Heart right ventricle (tissue), 16 donors: ENCODE results near the gene COMT. TPM values are rescaled to one million over a fixed set of nuclear protein-coding genes. Genes with fewer than 3 reads are reported as not detected.

Experiments
- ATAC-seq, 8 donors: fragments of 200-7000 bp; cut with Tn5 transposase; one replicate each; pipeline ENCODE4 v1.9.1; 2020; ENCODE audit warnings: mild to moderate bottlenecking in 8 of 8, moderate library complexity in 8 of 8, moderate number of reproducible peaks in 1 of 8
- DNase-seq, 2 donors: peaks; one replicate each; pipeline ENCODE4 v3.0.0-alpha.2; 2020
- H3K27ac ChIP-seq, 10 donors: fragments of 200-600 bp; sonication (generic) in 2 of 10; one replicate each; pipeline versions ENCODE4 v1.5.0 to v1.8.0; 2020 to 2022; ENCODE audit warnings: mild to moderate bottlenecking in 3 of 10
- H3K27me3 ChIP-seq, 7 donors: fragments of 200-600 bp; one replicate each; pipeline ENCODE4 v1.8.0; 2021 to 2022; ENCODE audit warnings: mild to moderate bottlenecking in 2 of 7
- H3K36me3 ChIP-seq, 9 donors: fragments of 200-600 bp; sonication (generic) in 1 of 9; one replicate each; pipeline versions ENCODE4 v1.5.0 to v1.8.0; 2020 to 2022; ENCODE audit warnings: mild to moderate bottlenecking in 2 of 9
- H3K4me1 ChIP-seq, 9 donors: fragments of 200-600 bp; sonication (generic) in 1 of 9; one replicate each; pipeline versions ENCODE4 v1.5.0 to v1.8.0; 2020 to 2022; ENCODE audit warnings: mild to moderate bottlenecking in 4 of 9
- H3K4me3 ChIP-seq, 10 donors: fragments of 200-600 bp; sonication (generic) in 2 of 10; one replicate each; pipeline versions ENCODE4 v1.5.0 to v1.8.0; 2020 to 2022; ENCODE audit warnings: mild to moderate bottlenecking in 7 of 10, moderate library complexity in 2 of 10
- H3K9me3 ChIP-seq, 11 donors: fragments of 200-600 bp in 10 of 11; sonication (generic) in 2 of 11; one replicate each; pipeline versions ENCODE4 v1.5.0 to v1.8.0; 2013 to 2022; ENCODE audit warnings: mild to moderate bottlenecking in 2 of 11, control low read depth in 1 of 11, moderate library complexity in 1 of 11
- WGBS, 2 donors: extraction: QIAGEN DNeasy Blood & Tissue Kit; methylation state at CpG; one replicate each; pipeline ENCODE4 v1.1.7; 2013; ENCODE audit warnings: inconsistent platforms in 1 of 2; 5-methylcytosine and 5-hydroxymethylcytosine counted together
- intact Hi-C, 10 donors: fragments of 100-400 bp; cut with DNase I; formaldehyde crosslinking; loops; one replicate each; pipeline versions ENCODE4 v1.11.1 to v1.14.2; 2022
- polyA plus RNA-seq, 2 donors: library from polyadenylated mRNA; stranded (reverse); fragments of 200-250 nt; gene quantifications; one replicate each; pipeline ENCODE4 v1.2.3, GENCODE V29; 2013
- total RNA-seq, 10 donors: library from RNA; stranded (reverse); fragmentation: NEBNext Ultra II Directional in 3 of 10; extraction: Animal tissue kit (Norgen Biotek cat#: 25700) in 3 of 10; gene quantifications; one replicate each; pipeline versions ENCODE4 v1.2.1 to v1.2.4, GENCODE V29; 2021 to 2023
- TF ChIP-seq, protein P1 (sequence below), 9 donors: fragments of 200-600 bp; sonication (generic) in 2 of 9; IDR thresholded peaks; one replicate each; pipeline versions ENCODE4 v1.5.0 to v1.8.0; 2021 to 2022; ENCODE audit warnings: antibody characterized with exemption in 9 of 9, mild to moderate bottlenecking in 5 of 9, moderate library complexity in 1 of 9
- donor health status: Arrhythmogenic right ventricular cardiomyopathy.
- donor health status: ischemic (EF 13 %, LVEDD 7.1; RV severe dilation, severe dysfunction).
- donor health status: healthy with polysubstance abuse.
- donor health status: DM: no; HTN: yes; CAD: no.
- donor health status: DM: no; HTN: no; CAD: no.
- donor health status: ischemic (EF 25% LVEDD 6.9; RV normal size, moderate dysfunction).
- donor health status: ischemic (EF 25% LVEDD 5.7; RV mildly dilated, moderate dysfunction).
- donor health status: healthy.
- donor health status: DM: yes; HTN: yes; CAD: no.
- donor health status: Ischemic cardiomyopathy.
- donor health status: ischemic (EF 35%, LVEDD 5.7; RV mildly dilated, moderate dysfunction).
- donor health status: nonischemic (EF 11% LVEDD 7.7; RV severe dilation, severe dysfunction).
- donor health status: DM: yes; HTN: yes; CAD: no.
- donor health status: PGD.
- donor health status: ischemic (EF 29% LVEDD 5.4; RV normal size, mild dysfunction).
- donor health status: nonischemic (EF 23%, LVEDD 6.1; RV moderate dilation, normal function).

Gene COMT
- total and polyA plus RNA-seq, 12 donors = 42.9 to 273 (median 101) TPM

DNA sequence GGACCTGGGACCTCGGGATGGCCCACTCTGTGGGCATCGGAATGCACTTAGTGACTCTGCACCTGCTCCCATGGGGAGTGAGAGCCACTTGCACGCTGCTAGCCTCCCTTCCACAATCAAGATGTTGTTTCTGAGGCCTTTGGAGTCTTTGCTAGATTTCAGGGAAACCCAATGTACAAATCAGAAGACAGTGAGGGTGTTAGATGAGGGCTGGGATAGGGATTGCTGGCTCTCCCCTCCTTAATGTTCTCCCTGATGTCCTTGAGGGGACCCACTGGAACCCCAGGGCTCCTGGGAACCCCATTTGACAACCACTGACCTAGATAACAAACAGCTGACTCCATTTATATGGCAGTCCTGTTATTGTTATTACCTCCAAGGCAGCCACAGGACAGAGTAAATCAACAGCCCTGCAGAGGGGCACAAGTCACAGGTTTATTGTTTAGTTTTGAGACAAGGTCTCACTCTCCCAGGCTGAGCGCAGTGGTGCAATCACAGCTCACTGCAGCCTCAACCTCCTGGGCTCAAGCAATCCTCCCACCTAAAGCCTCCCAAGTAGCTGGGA lies 31.3 kb upstream of the COMT start:
- intact Hi-C loops = loop anchor here in 9 of 10 donors (1.0 to 2.0 kb wide), 4 partner anchors 179 to 181 kb away; no protein-coding TSS in a partner anchor
- DNase-seq = no peak
- TF ChIP-seq, protein P1, sequence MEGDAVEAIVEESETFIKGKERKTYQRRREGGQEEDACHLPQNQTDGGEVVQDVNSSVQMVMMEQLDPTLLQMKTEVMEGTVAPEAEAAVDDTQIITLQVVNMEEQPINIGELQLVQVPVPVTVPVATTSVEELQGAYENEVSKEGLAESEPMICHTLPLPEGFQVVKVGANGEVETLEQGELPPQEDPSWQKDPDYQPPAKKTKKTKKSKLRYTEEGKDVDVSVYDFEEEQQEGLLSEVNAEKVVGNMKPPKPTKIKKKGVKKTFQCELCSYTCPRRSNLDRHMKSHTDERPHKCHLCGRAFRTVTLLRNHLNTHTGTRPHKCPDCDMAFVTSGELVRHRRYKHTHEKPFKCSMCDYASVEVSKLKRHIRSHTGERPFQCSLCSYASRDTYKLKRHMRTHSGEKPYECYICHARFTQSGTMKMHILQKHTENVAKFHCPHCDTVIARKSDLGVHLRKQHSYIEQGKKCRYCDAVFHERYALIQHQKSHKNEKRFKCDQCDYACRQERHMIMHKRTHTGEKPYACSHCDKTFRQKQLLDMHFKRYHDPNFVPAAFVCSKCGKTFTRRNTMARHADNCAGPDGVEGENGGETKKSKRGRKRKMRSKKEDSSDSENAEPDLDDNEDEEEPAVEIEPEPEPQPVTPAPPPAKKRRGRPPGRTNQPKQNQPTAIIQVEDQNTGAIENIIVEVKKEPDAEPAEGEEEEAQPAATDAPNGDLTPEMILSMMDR (IDR thresholded peaks at IDR 0.05) = peak in 1 of 9 donors; percentile 14
- peak in 1 of 8 donors; percentile 4 for ATAC-seq
- H3K27me3 ChIP-seq = no peaks in the 10 kb centered on the region
- peaks cover 0 to 75% (median 29%) of the 10 kb centered on the region in 9 donors for H3K36me3 ChIP-seq
- no peak overlapping the region for H3K27ac ChIP-seq
- peaks cover 0 to 6% (median 0%) of the 10 kb centered on the region in 11 donors for H3K9me3 ChIP-seq
- no peak overlapping the region for H3K4me3 ChIP-seq
- WGBS, 2 donors = 31 to 35% methylated on average over 4 of the region's 4 CpGs
- H3K4me1 ChIP-seq = no peaks in the 10 kb centered on the region

DNA sequence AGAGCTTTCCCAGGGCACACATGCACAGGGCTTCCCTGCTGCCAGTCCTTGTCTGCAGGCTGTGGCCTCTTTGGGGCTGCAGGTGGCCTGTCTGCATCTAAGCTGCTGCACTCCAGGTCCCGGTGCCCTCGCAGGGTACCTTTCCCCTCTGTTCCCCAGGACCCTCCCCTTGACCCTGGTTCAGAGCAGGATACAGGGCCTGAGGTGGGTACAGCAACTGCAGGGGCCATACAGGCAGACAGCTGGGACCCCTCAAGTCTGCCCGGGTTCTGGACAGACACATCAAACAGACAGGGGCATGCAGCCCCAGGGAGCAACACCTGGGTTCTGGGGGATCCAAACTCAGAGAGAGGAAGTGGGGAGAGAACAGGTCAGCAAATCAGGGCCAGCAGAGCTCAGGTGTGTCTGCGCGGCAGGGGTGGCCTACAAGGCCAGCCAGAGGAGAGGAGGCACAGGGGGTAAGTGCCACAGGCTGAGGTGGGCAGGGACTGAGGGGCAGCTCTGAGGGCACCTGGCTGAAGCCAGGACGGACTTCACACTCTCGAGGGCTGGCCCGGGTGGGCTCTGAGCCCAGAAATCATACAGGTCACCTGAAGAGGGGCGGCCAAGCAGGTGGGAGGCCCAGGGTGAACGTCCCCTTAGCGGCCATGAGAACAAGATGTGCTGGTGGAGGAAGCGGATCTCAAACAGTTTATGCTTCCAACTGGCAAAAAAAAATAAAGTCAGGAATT lies 29.9 kb upstream of the COMT start:
- Histone ChIP-seq H3K27ac (no peak overlapping the region), H3K4me3 (no peak overlapping the region), H3K4me1 (no peaks in the 10 kb centered on the region), H3K9me3 (peaks cover 0 to 6% (median 0%) of the 10 kb centered on the region in 11 donors), H3K27me3 (no peaks in the 10 kb centered on the region), H3K36me3 (peaks cover 0 to 77% (median 34%) of the 10 kb centered on the region in 9 donors)
- ATAC-seq (peak in 1 of 8 donors; percentile 33), DNase-seq (no peak)
- intact Hi-C loops = loop anchor here in 3 of 10 donors (2.0 kb wide), 2 partner anchors 181 to 183 kb away; no protein-coding TSS in a partner anchor
- WGBS, 2 donors = 90 to 94% methylated on average over 12 of the region's 12 CpGs
- TF ChIP-seq, protein P1 (IDR thresholded peaks at IDR 0.05) = no peak

DNA sequence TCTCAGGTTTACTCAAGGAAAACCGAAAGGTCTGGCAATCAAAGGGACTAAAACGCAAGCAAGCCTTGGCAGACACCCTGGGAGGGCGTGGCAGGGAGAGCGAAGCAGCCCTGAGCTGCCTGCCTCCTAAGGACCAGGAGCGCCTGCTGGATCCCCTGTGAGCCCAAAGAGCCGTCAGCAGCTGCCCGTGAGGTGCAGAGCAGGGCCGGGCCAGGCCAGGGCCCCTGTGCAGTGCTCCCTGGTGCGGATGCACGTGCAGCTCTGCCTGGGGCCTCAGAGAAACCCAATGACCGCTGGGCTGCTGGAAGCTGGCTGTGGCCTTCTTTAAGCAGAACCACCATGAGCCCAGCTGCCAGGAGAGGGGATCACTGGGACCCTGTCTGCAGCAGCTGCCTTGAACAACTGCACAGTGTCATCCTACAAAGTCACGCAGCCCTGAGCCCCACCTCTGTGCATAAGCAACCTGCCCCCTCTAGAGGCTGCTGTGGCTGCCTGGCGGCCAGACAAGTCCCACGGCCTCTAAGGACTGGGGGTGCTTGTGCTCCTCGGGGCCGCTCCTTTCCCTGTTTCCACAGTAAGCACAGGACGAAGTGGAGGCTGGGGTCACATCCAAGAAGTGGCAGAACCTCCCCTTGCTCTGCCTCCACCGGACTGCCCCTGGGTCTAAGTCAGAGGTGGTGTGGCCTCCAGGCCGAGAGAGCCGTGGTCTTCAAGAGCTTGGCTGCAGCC lies 29.1 kb upstream of the COMT start:
- H3K27me3 ChIP-seq = no peaks in the 10 kb centered on the region
- whole genome bisulfite sequencing, 2 donors = 85 to 88% methylated on average over 20 of the region's 20 CpGs
- peaks cover 0 to 6% (median 0%) of the 10 kb centered on the region in 11 donors for H3K9me3 ChIP-seq
- no peak overlapping the region for H3K27ac ChIP-seq
- intact Hi-C loops = no loop called here
- no peaks in the 10 kb centered on the region for H3K4me1 ChIP-seq
- H3K4me3 ChIP-seq = no peak overlapping the region
- DNase-seq (no peak), ATAC-seq (no peak)
- TF ChIP-seq, protein P1 (IDR thresholded peaks at IDR 0.05) = peak in 1 of 9 donors; percentile 6
- peaks cover 0 to 84% (median 42%) of the 10 kb centered on the region in 9 donors for H3K36me3 ChIP-seq

DNA sequence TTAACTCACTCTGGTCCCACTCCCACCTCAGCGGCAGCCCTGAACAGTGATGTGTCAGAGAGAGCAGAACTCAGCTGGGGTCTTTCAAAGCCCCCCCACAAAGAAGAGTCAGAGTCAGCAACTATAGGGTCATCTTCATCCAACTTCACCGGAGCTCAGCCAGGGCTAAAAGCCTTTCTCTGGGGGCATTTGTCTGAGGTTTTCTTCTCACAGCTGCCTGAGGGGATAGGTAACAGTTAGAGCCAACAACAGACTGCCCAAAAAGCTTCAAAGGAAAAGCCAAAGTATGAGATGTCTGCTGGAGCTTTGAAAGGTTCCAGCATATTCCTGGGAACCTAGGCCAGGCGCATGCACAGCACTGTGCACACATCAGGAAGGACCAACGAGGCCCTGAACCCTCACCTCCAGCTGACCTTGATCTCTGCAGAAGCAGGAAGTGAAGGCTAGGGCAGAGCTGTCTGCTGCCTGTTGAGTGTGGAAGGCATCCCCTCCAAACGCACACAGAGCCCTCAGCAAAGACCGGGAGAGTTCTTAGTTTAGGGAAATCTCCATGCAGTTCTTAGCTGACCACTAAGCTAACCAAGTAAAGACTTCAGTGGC lies 28.1 kb upstream of the COMT start:
- no peaks in the 10 kb centered on the region for H3K4me1 ChIP-seq
- WGBS, 2 donors = 89 to 95% methylated on average over 6 of the region's 6 CpGs
- H3K36me3 ChIP-seq = peaks cover 0 to 90% (median 44%) of the 10 kb centered on the region in 9 donors
- no peaks in the 10 kb centered on the region for H3K27me3 ChIP-seq
- H3K9me3 ChIP-seq = peaks cover 0 to 6% (median 0%) of the 10 kb centered on the region in 11 donors
- TF ChIP-seq, protein P1 (IDR thresholded peaks at IDR 0.05) = no peak
- intact Hi-C loops = no loop called here
- no peak overlapping the region for H3K27ac ChIP-seq
- H3K4me3 ChIP-seq = no peak overlapping the region
- no peak for DNase-seq
- no peak for ATAC-seq
